Neural progenitor cell (in vitro differentiated cells): ENCODE measurements around the gene RUSF1. TPM values are rescaled to one million over a fixed set of nuclear protein-coding genes. Genes with fewer than 3 reads are reported as not detected.
"Not testable (repeated sequence)": the region's sequence is repeated elsewhere in the genome, so short reads cannot be mapped to it uniquely, and the experiment has no call there.

ENCODE experiments used
- DNase-seq: peaks from one replicate; pipeline ENCODE4 v3.0.0-alpha.2; 2016; ENCODE audit warnings: low spot score
- H2AFZ ChIP-seq: fragments of 200-600 bp; sonication (generic); replicated peaks from 2 replicates; pipeline ENCODE4 v1.6.1; 2016; ENCODE audit warnings: antibody characterized with exemption
- H3F3A ChIP-seq: fragments of 200-600 bp; sonication (generic); 2 replicates; pipeline ENCODE4 v1.6.1; 2016; ENCODE audit warnings: antibody characterized with exemption, low read depth
- H3K27ac ChIP-seq: fragments of 200-600 bp; sonication (generic); 2 replicates; pipeline ENCODE4 v1.5.1; 2016; ENCODE audit warnings: mild to moderate bottlenecking
- H3K27me3 ChIP-seq: fragments of 200-600 bp; sonication (generic); 2 replicates; pipeline ENCODE4 v1.6.1; 2016; ENCODE audit warnings: mild to moderate bottlenecking, moderate library complexity
- H3K36me3 ChIP-seq: fragments of 200-600 bp; sonication (generic); 2 replicates; pipeline ENCODE4 v1.5.1; 2016
- H3K4me1 ChIP-seq: fragments of 200-600 bp; sonication (generic); 2 replicates; pipeline ENCODE4 v1.6.1; 2016; ENCODE audit warnings: mixed run types
- H3K4me2 ChIP-seq: fragments of 200-600 bp; sonication (generic); 2 replicates; pipeline ENCODE4 v1.6.1; 2016
- H3K4me3 ChIP-seq: fragments of 200-600 bp; sonication (generic); 2 replicates; pipeline ENCODE4 v1.5.1; 2016
- H3K79me2 ChIP-seq: fragments of 200-600 bp; sonication (generic); 2 replicates; pipeline ENCODE4 v1.6.1; 2016; ENCODE audit warnings: low read depth
- H3K9ac ChIP-seq: fragments of 200-600 bp; sonication (generic); 2 replicates; pipeline ENCODE4 v1.6.1; 2016
- H3K9me3 ChIP-seq: fragments of 200-600 bp; sonication (generic); 2 replicates; pipeline ENCODE4 v1.5.1; 2016; ENCODE audit warnings: low read depth
- H4K20me1 ChIP-seq: fragments of 200-600 bp; sonication (generic); 2 replicates; pipeline ENCODE4 v1.6.1; 2016; ENCODE audit warnings: low read depth
- H3K27ac Mint-ChIP-seq: 3 replicates; pipeline ENCODE4 v1.8.0; 2021; ENCODE audit warnings: mixed read lengths
- H3K27me3 Mint-ChIP-seq: 2 replicates; pipeline ENCODE4 v1.8.0; 2022; ENCODE audit warnings: low read depth, mild to moderate bottlenecking, inconsistent platforms, moderate library complexity, mixed read lengths; ENCODE audit not compliant: insufficient read depth
- H3K36me3 Mint-ChIP-seq: 3 replicates; pipeline ENCODE4 v1.8.0; 2021; ENCODE audit warnings: mixed read lengths
- H3K4me1 Mint-ChIP-seq: 3 replicates; pipeline ENCODE4 v1.8.0; 2021; ENCODE audit warnings: mixed read lengths
- H3K4me3 Mint-ChIP-seq: 3 replicates; pipeline ENCODE4 v1.8.0; 2021; ENCODE audit warnings: mild to moderate bottlenecking, moderate library complexity, mixed read lengths
- H3K9me3 Mint-ChIP-seq: 3 replicates; pipeline ENCODE4 v1.8.0; 2020; ENCODE audit warnings: mixed read lengths
- EZH2 ChIP-seq: fragments of 200-600 bp; sonication (generic); IDR thresholded peaks from 2 replicates; pipeline ENCODE4 v1.6.1; 2017; ENCODE audit warnings: antibody characterized with exemption, mild to moderate bottlenecking, moderate library complexity
- EZH2phosphoT487 ChIP-seq: fragments of 200-600 bp; sonication (generic); IDR thresholded peaks from 2 replicates; pipeline ENCODE4 v1.6.1; 2017; ENCODE audit warnings: antibody characterized with exemption
- total RNA-seq: library from RNA; depleted of rRNA; stranded (reverse); fragments of >200 nt; gene quantifications from 2 replicates; pipeline ENCODE4 v1.2.3, GENCODE V29; 2015; ENCODE audit warnings: low replicate concordance
- TF ChIP-seq, protein P1 (sequence below): fragments of 200-600 bp; sonication (generic); IDR thresholded peaks from 2 replicates; pipeline ENCODE4 v1.5.1; 2017; ENCODE audit warnings: antibody characterized with exemption, mild to moderate bottlenecking

The RUSF1 gene
- total RNA-seq, 1 donor from 2014 or later = 11.5 TPM

DNA sequence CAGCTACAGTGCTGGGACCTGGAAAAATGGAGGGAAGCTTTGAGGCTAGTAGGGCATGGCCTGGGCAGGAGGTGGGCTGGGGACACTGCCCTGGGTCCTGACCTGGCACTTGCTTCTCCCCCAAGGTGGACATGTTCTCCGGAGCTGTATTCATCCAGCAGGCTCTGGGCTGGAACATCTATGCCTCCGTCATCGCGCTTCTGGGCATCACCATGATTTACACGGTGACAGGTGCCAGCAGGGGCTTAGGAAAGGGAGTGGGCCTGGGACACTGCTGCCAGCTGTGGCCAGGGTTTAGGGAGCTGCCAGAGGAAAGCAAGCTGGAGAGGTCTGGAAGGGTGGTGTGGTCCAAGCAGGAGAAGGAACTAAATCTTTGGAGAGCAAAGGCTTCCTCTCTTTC lies 22.1 kb downstream of the RUSF1 start:
- Mint-ChIP-seq H3K27me3 (peaks cover 41% of the 10 kb centered on the region), H3K36me3 (peaks cover 8% of the 10 kb centered on the region), H3K4me1 (no peaks in the 10 kb centered on the region), H3K27ac (no peak overlapping the region), H3K4me3 (no peak overlapping the region), H3K9me3 (peaks cover 3% of the 10 kb centered on the region)
- H4K20me1 ChIP-seq = peaks cover 25% of the 10 kb centered on the region
- H3K9ac ChIP-seq = no peak overlapping the region
- no peak overlapping the region for H3K4me2 ChIP-seq
- peaks cover 88% of the 10 kb centered on the region for H3K27me3 ChIP-seq
- no peaks in the 10 kb centered on the region for H3K36me3 ChIP-seq
- H3K4me3 ChIP-seq = no peak overlapping the region
- no peak overlapping the region for H2AFZ ChIP-seq
- H3K4me1 ChIP-seq = peaks cover 5% of the 10 kb centered on the region
- H3F3A ChIP-seq = no peaks in the 10 kb centered on the region
- no peak overlapping the region for H3K27ac ChIP-seq
- no peaks in the 10 kb centered on the region for H3K79me2 ChIP-seq
- H3K9me3 ChIP-seq = no peaks in the 10 kb centered on the region
- no peak for DNase-seq
- no peak for TF ChIP-seq EZH2phosphoT487
- TF ChIP-seq EZH2 = no peak
- TF ChIP-seq, protein P1, sequence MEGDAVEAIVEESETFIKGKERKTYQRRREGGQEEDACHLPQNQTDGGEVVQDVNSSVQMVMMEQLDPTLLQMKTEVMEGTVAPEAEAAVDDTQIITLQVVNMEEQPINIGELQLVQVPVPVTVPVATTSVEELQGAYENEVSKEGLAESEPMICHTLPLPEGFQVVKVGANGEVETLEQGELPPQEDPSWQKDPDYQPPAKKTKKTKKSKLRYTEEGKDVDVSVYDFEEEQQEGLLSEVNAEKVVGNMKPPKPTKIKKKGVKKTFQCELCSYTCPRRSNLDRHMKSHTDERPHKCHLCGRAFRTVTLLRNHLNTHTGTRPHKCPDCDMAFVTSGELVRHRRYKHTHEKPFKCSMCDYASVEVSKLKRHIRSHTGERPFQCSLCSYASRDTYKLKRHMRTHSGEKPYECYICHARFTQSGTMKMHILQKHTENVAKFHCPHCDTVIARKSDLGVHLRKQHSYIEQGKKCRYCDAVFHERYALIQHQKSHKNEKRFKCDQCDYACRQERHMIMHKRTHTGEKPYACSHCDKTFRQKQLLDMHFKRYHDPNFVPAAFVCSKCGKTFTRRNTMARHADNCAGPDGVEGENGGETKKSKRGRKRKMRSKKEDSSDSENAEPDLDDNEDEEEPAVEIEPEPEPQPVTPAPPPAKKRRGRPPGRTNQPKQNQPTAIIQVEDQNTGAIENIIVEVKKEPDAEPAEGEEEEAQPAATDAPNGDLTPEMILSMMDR = no peak

DNA sequence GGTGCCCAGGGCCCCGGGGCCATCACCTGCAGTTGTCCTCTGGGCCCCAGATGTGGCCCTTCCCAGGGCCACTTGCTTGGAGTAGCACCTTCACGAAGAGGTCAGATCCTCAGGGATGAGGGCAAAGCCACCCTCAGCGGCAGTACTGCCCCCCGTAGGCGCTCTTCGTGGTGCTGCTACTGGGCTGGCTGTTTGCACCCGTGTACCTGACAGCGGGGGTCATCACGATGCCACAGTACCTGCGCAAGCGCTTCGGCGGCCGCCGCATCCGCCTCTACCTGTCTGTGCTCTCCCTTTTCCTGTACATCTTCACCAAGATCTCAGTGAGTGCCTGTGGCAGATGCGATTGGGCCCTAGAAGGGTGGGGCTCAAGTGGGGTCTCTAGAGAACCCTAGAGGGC lies 22.6 kb downstream of the RUSF1 start:
- TF ChIP-seq EZH2phosphoT487 (no peak), EZH2 (no peak)
- TF ChIP-seq, protein P1 = no peak
- Histone ChIP-seq H3K4me2 (no peak overlapping the region), H3K79me2 (no peaks in the 10 kb centered on the region), H3K4me3 (no peak overlapping the region), H3K36me3 (no peaks in the 10 kb centered on the region), H3K27me3 (peaks cover 93% of the 10 kb centered on the region), H3K9me3 (no peaks in the 10 kb centered on the region), H2AFZ (no peak overlapping the region), H3K9ac (no peak overlapping the region), H4K20me1 (peaks cover 25% of the 10 kb centered on the region), H3K4me1 (peaks cover 5% of the 10 kb centered on the region), H3F3A (no peaks in the 10 kb centered on the region), H3K27ac (no peak overlapping the region)
- Mint-ChIP-seq H3K27ac (no peak overlapping the region), H3K36me3 (peaks cover 4% of the 10 kb centered on the region), H3K9me3 (no peaks in the 10 kb centered on the region), H3K27me3 (peaks cover 43% of the 10 kb centered on the region), H3K4me1 (no peaks in the 10 kb centered on the region), H3K4me3 (no peak overlapping the region)
- no peak for DNase-seq

DNA sequence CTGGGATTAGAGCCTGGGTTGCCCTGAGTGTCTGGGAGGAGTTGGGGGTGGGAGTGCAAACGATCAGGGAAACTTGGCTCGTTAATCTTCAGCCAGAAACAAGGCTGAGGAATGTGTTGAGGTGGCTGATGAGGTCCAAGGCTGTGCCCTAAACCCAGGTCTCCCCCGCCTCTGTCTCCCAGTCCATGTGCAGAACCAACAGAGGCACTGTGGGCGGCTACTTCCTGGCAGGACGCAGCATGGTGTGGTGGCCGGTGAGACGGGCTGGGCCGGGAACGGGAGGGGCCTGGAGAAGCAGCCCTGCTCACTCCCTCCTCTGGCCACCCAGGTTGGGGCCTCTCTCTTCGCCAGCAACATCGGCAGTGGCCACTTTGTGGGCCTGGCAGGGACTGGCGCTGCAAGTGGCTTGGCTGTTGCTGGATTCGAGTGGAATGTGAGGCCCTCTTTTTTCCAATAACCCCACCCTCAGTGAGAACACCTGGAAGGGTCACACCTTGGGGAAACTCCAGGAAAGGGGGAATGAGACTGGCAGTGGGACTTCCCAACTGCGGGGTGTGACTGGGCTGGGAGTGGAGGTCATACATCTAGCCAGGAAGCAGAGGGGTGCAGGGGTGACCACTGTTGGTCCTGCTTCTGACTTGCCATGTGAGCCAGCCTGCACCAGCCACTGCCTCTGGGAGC lies 23.6 kb downstream of the RUSF1 start:
- H3K79me2 ChIP-seq = no peaks in the 10 kb centered on the region
- H3K27me3 ChIP-seq = peaks cover 100% of the 10 kb centered on the region
- H3K4me1 ChIP-seq = peaks cover 5% of the 10 kb centered on the region
- Mint-ChIP-seq H3K4me3 (no peak overlapping the region), H3K9me3 (no peaks in the 10 kb centered on the region), H3K4me1 (no peaks in the 10 kb centered on the region), H3K36me3 (peaks cover 1% of the 10 kb centered on the region), H3K27ac (no peak overlapping the region), H3K27me3 (peaks cover 46% of the 10 kb centered on the region)
- H3K27ac ChIP-seq = no peak overlapping the region
- H3F3A ChIP-seq = no peaks in the 10 kb centered on the region
- no peak overlapping the region for H3K4me3 ChIP-seq
- no peak overlapping the region for H2AFZ ChIP-seq
- H3K9me3 ChIP-seq = no peaks in the 10 kb centered on the region
- no peaks in the 10 kb centered on the region for H3K36me3 ChIP-seq
- no peak for TF ChIP-seq EZH2
- no peak overlapping the region for H3K4me2 ChIP-seq
- peaks cover 21% of the 10 kb centered on the region for H4K20me1 ChIP-seq
- DNase-seq = peak; percentile 27
- no peak overlapping the region for H3K9ac ChIP-seq

DNA sequence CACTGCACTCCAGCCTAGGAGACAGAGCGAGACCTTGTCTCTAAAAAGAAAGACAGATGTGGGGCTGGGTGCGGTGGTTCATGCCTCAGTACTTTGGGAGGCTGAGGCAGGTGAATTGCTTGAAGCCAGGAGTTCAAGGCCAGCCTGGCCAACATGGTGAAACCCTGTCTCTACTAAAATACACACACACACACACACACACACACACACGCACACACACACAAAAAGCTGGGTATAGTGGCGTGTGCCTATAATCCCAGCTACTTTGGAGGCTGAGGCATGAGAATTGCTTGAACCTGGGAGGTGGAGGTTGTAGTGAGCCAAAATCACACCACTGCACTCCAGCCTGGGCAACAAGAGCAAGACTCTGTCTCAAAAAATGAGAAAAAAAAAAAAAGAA lies 24.1 kb downstream of the RUSF1 start:
- H3K9me3 Mint-ChIP-seq, DNase-seq, H3K4me3 ChIP-seq, H3K4me2 ChIP-seq, H3K9ac ChIP-seq, H3F3A ChIP-seq, H3K4me1 Mint-ChIP-seq, H3K27ac Mint-ChIP-seq, H3K36me3 Mint-ChIP-seq, H3K36me3 ChIP-seq, H3K9me3 ChIP-seq, H2AFZ ChIP-seq, H3K4me1 ChIP-seq, H3K27ac ChIP-seq, H3K79me2 ChIP-seq, H3K4me3 Mint-ChIP-seq: not testable (repeated sequence)
- H3K27me3 Mint-ChIP-seq = peaks cover 43% of the 10 kb centered on the region
- Histone ChIP-seq H4K20me1 (peaks cover 16% of the 10 kb centered on the region), H3K27me3 (peaks cover 100% of the 10 kb centered on the region)
